Fibroblast of lung (primary cell): ENCODE results near the gene RCOR1. TPM values are rescaled to one million over a fixed set of nuclear protein-coding genes. Genes with fewer than 3 reads are reported as not detected.

ENCODE experiments used
- DNase-seq, 2 donors: peaks; one replicate each; pipeline versions ENCODE4 v3.0.0 to v3.0.0-alpha.2; 2010; ENCODE audit warnings: low read depth in 2 of 2
- H2AFZ ChIP-seq: 2 replicates; pipeline ENCODE4 v1.5.1; 2012; ENCODE audit warnings: low read length, control low read depth, inconsistent platforms
- H3K27ac ChIP-seq: 2 replicates; pipeline ENCODE4 v1.5.1; 2011; ENCODE audit warnings: low read length, control low read depth; ENCODE audit not compliant: insufficient read depth
- H3K27me3 ChIP-seq: 2 replicates; pipeline ENCODE4 v1.5.1; 2011; ENCODE audit warnings: mild to moderate bottlenecking, low read length; ENCODE audit not compliant: control insufficient read depth, insufficient read depth
- H3K36me3 ChIP-seq: 2 replicates; pipeline ENCODE4 v1.5.1; 2011; ENCODE audit warnings: low read length; ENCODE audit not compliant: control insufficient read depth, insufficient read depth
- H3K4me1 ChIP-seq: 2 replicates; pipeline ENCODE4 v1.5.1; 2011; ENCODE audit warnings: low read length; ENCODE audit not compliant: control insufficient read depth, insufficient read depth; ENCODE audit errors: extremely low read depth
- H3K4me2 ChIP-seq: 2 replicates; pipeline ENCODE4 v1.5.1; 2011; ENCODE audit warnings: low read length, control low read depth; ENCODE audit not compliant: insufficient read depth; ENCODE audit errors: extremely low read depth
- H3K4me3 ChIP-seq, 4 experiments: fragments of 200-600 bp in 1 of 4; sonication (generic) in 1 of 4; replicated peaks in 1 of 4; 2 replicates each; pipeline ENCODE4 v1.5.1; 2011 to 2016; ENCODE audit warnings: low read length in 4 of 4, low read depth in 3 of 4, mild to moderate bottlenecking in 3 of 4, control low read depth in 2 of 4, inconsistent platforms in 1 of 4, mixed read lengths in 1 of 4; ENCODE audit not compliant: insufficient read depth in 1 of 4; ENCODE audit errors: control extremely low read depth in 1 of 4
- H3K79me2 ChIP-seq: 2 replicates; pipeline ENCODE4 v1.5.1; 2012; ENCODE audit warnings: mild to moderate bottlenecking, low read length, inconsistent platforms; ENCODE audit not compliant: control insufficient read depth, insufficient read depth
- H3K9ac ChIP-seq: 2 replicates; pipeline ENCODE4 v1.5.1; 2011; ENCODE audit warnings: mild to moderate bottlenecking, low read length, control low read depth; ENCODE audit not compliant: insufficient read depth
- H3K9me3 ChIP-seq: 2 replicates; pipeline ENCODE4 v1.5.1; 2012; ENCODE audit warnings: low read depth, low read length; ENCODE audit not compliant: control insufficient read depth, insufficient read depth
- H4K20me1 ChIP-seq: 2 replicates; pipeline ENCODE4 v1.5.1; 2011; ENCODE audit warnings: low read length; ENCODE audit not compliant: control insufficient read depth, insufficient read depth; ENCODE audit errors: extremely low read depth
- CTCF ChIP-seq, 2 donors: IDR thresholded peaks in 1 of 2; conservative IDR thresholded peaks in 1 of 2; 1 replicate in 1 of 2; 2 replicates in 1 of 2; pipeline ENCODE4 v1.5.1; 2011 to 2012; ENCODE audit warnings: low read length in 2 of 2, control low read depth in 1 of 2, inconsistent platforms in 1 of 2, low read depth in 1 of 2, mild to moderate bottlenecking in 1 of 2
- EZH2 ChIP-seq: IDR thresholded peaks from 2 replicates; pipeline ENCODE4 v1.5.1; 2012; ENCODE audit warnings: low read length, control low read depth, mild to moderate bottlenecking; ENCODE audit errors: missing control alignments
- polyA plus RNA-seq, 2 donors: library from polyadenylated mRNA; depleted of rRNA in 1 of 2; stranded (reverse) in 1 of 2; unstranded in 1 of 2; fragments of >200 nt; gene quantifications; 2 replicates each; pipeline ENCODE4 v1.2.1, GENCODE V29; 2011 to 2012; ENCODE audit warnings: missing spikeins in 1 of 2
- total RNA-seq: library from RNA; depleted of rRNA; stranded (reverse); fragments of >200 nt; gene quantifications from 2 replicates; pipeline ENCODE4 v1.2.1, GENCODE V29; 2014

Gene RCOR1
- total and polyA plus RNA-seq, 2 donors (not counting 1 experiment from before 2014, with no cell fraction given), result 11.4 to 19.6 TPM

- Histone ChIP-seq H3K27me3 (no peaks in the 10 kb centered on the region), H3K79me2 (peaks cover 13% of the 10 kb centered on the region), H3K27ac (no peak overlapping the region), H3K4me2 (no peak overlapping the region), H2AFZ (no peak overlapping the region), H4K20me1 (no peaks in the 10 kb centered on the region), H3K36me3 (no peaks in the 10 kb centered on the region), H3K4me1 (no peaks in the 10 kb centered on the region), H3K4me3 (no peak overlapping the region), H3K9ac (no peak overlapping the region), H3K9me3 (no peaks in the 10 kb centered on the region)
- DNase-seq, result peak in 1 of 2 donors; percentile 33
- TF ChIP-seq CTCF (conservative IDR thresholded peaks at IDR 0.05 in 1 of 2, IDR thresholded peaks at IDR 0.05 in 1 of 2; ENCODE audit: low read depth in 1 of 2, low read length in 2 of 2) (no peak), EZH2 (no peak)
Measured at GRCh38 chr14:102654298-102654697, 61.8 kb downstream of the RCOR1 start.

DNA sequence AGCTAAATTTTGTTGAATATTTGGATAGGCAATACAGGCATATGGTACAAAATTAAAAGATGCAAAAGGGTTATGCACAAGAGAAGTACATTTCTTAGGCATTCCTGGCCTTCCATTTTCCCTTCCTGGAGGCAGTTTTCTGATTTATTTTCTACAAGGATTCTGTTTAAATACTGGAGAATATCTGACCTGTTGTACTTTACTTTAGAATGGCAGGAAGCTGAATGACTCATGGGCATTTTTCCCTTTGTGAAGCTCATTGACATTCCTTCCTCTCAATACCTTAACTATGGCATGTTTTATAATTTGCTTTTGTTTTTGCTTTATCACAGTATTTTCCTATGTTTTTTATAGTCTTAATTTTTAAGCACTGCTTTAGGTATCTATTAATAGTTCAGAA lies 62.7 kb downstream of the RCOR1 start:
- H3K36me3 ChIP-seq, result no peaks in the 10 kb centered on the region
- H3K9me3 ChIP-seq, result no peaks in the 10 kb centered on the region
- TF ChIP-seq EZH2, result no peak
- H3K9ac ChIP-seq, result no peak overlapping the region
- H3K27me3 ChIP-seq, result no peaks in the 10 kb centered on the region
- H3K4me1 ChIP-seq, result no peaks in the 10 kb centered on the region
- no peak overlapping the region for H3K4me2 ChIP-seq
- peaks cover 9% of the 10 kb centered on the region for H3K79me2 ChIP-seq
- DNase-seq, result peak in 1 of 2 donors; percentile 73
- no peak overlapping the region for H3K4me3 ChIP-seq
- H4K20me1 ChIP-seq, result no peaks in the 10 kb centered on the region
- H2AFZ ChIP-seq, result no peak overlapping the region
- no peak overlapping the region for H3K27ac ChIP-seq

DNA sequence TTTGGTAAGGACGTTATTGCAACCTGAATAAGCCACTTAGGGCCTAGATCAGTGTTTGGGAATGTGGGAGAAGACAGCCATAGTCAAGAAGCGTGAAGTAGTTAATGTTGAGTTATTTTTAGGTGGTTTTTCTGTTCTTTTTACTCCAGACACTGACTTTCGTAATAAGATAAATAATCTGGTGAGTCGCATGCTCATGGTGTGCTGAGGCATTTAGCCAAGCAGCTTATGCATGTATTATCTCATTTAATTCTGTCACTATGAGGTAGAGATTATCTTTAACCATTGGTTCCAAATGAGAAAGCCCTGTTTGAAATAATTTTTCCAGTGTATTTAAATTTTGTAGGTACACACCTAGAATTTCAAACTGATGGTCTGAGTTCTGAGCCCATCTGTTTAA lies 67.3 kb downstream of the RCOR1 start:
- no peak overlapping the region for H3K4me2 ChIP-seq
- H3K79me2 ChIP-seq, result peaks cover 10% of the 10 kb centered on the region
- TF ChIP-seq CTCF (conservative IDR thresholded peaks at IDR 0.05 in 1 of 2, IDR thresholded peaks at IDR 0.05 in 1 of 2; ENCODE audit: low read depth in 1 of 2, low read length in 2 of 2) (no peak), EZH2 (no peak)
- no peak overlapping the region for H2AFZ ChIP-seq
- H4K20me1 ChIP-seq, result no peaks in the 10 kb centered on the region
- no peaks in the 10 kb centered on the region for H3K9me3 ChIP-seq
- H3K27me3 ChIP-seq, result no peaks in the 10 kb centered on the region
- H3K9ac ChIP-seq, result no peak overlapping the region
- H3K36me3 ChIP-seq, result no peaks in the 10 kb centered on the region
- no peak overlapping the region for H3K4me3 ChIP-seq
- no peak overlapping the region for H3K27ac ChIP-seq
- DNase-seq, result peak; percentile 66 to 75
- no peaks in the 10 kb centered on the region for H3K4me1 ChIP-seq
